ENCODE data around the gene SLC25A48.

GRCh38 chr5:135937245-135937911, 102.9 kb downstream of the SLC25A48 start:
- no peak for TF ChIP-seq CTCF (conservative IDR thresholded peaks at IDR 0.05)
- no peak for TF ChIP-seq EZH2 (IDR thresholded peaks at IDR 0.05; ENCODE audit: low read depth)
